22Rv1 (cell line): ENCODE results near the gene PKN2.

ENCODE experiments used
- CTCF ChIP-seq: fragments of 450-650 bp; IDR thresholded peaks from 2 replicates; pipeline ENCODE4 v1.5.1; 2017; ENCODE audit warnings: mild to moderate bottlenecking
- ZFX ChIP-seq: fragments of 450-650 bp; IDR thresholded peaks from 2 replicates; pipeline ENCODE4 v1.6.1; 2017; ENCODE audit warnings: antibody characterized with exemption, borderline replicate concordance

GRCh38 chr1:88730995-88731394 lies 46.9 kb downstream of the PKN2 start:
- TF ChIP-seq CTCF (no peak), ZFX (no peak)
